Activated CD4-positive, alpha-beta T cell treated with anti-CD3 and anti-CD28 coated beads, Interleukin-10, Interleukin-2, amounts not matched to agents 100 ng/mL and 50 ng/mL, durations not matched to agents 16 hours and 8 hours (primary cell): Measurements from ENCODE around the gene BBOX1.
"Not testable (repeated sequence)": the region's sequence is repeated elsewhere in the genome, so short reads cannot be mapped to it uniquely, and the experiment has no call there.

Experiments
- DNase-seq: peaks from one replicate; pipeline ENCODE4 v3.0.0-alpha.2; 2020

The BBOX1 gene

DNA sequence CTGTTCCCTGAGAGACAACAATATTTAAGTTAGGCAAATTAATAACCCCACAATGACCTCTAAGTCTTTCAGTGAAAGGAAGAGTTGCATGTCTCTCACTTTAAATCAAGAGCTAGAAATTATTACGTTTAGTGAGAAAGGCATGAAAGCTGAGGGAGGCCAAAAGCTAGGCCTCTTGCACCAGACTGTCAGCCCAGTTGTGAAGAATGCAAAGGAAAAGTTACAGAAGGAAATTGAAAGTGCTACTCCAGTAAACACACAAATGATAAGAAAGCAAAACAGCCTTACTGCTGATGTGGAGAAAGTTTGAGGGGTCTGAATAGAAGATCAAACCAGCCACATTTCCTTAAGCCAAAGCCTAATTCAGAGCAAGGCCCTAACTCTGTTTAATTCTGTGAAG is 45.0 kb downstream of the BBOX1 start:
- no peak for DNase-seq

DNA sequence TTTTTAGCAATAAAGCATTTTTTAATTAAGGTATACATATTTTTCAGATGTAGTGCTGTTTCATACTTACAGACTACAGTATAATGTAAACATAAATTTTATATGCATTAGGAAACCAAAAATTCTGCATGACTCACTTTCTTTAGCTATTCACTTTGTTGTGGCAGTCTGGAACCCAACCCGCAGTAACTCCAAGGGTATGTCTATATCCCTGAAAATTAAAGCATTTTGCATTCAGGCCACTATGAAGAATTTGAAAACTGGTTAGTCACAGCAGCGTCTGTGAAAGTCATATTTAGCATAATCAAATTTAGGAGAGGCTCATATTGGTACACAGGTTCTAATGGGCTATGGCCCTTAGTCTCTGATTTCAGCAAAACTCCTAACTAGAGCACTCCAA is 46.8 kb downstream of the BBOX1 start:
- no peak for DNase-seq

DNA sequence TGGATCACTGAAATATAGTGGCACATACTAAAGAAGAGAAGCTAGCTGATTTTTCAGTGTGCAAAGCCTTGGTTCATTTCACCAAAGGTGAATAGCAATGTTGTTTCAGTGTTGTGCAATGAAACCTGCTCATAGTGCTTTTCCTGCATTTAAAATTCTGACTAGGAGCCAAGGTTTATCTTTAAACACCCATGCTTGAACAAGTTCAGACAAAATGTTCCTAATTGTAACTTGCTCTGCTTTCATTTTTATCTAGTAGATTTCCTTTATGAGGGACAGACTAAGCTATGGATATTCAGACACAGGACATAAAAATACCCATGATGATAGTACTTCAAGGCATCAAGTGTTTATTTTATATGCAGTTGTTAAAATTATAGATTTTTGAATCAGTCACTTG is 47.7 kb downstream of the BBOX1 start:
- DNase-seq, result no peak

DNA sequence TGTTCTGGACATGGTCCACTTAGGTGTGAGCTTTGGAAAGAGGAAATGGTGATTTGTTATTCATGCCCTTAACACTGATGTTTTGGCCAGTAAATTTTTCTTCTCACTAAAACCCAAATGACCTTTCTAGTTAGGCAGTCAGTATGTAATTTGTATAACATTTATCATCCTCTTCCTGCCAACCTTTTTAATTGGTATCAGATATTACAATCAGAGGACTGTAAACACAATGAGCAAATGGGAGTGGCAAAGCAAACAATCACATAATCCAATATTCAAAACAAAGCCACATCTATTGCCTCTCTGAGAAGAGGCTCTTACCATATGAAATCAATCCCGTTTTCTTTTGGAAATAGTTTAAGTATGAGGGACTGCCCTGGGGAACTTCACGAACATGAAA is 49.1 kb downstream of the BBOX1 start:
- DNase-seq, result no peak

DNA sequence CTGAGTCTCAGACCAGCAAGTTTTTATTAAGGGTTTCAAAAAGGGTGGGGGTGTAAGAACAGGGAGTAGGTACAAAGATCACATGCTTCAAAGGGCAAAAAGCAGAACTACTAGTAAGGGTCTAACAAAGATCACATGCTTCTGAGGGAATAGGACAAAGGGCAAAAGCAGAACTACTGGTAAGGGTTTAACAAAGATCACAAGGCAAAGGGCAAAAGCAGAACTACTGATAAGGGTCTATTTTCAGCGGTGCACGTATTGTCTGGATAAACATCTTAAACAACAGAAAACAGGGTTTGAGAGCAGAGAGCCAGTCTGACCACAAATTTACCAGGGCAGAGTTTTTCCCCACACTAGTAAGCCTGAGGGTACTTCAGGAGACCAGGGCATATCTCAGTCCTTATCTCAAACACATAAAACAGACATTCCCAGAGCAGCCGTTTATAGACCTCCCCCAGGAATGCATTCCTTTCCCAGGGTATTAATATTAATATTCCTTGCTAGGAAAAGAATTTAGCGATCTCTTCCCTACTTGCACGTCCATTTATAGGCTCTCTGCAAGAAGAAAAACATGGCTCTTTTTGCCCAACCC is 49.8 kb downstream of the BBOX1 start:
- not testable (repeated sequence) for DNase-seq

DNA sequence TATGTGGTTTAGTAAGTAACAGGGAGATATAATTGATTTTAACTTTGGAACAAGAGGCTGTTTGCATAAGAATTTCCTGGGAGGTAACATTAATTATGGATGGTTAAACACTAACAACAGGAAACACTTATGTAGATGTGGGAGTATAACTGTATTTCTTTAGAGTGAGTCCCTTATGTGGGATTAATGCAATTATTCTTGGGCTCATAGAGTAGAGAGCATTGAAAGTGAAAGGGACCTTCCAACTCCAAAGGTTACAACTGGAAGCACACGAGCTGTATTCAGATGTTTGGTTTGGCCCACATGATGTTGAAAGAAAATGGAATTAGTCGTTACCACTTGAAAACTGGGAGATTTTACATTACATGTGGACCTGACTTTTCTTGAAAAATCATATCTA is 53.5 kb downstream of the BBOX1 start:
- no peak for DNase-seq

DNA sequence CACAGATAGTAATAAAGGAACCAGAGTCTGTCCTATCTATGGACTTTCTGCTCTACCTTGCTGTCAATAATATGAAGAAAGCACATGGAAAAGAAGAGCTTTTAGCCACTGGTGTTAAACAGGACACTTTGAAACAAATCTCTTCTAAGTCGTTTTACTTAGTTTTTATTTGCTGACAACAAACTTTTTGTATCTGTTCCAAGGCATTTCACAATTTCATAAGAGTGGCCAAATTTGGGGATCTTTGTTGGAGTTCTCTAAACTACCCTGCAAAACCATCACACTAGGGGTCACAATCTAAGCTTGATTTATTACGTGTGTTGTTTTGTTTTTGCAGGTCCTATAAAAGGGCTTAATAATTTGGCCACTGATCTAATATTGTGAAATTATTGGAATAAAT is 54.4 kb downstream of the BBOX1 start:
- DNase-seq, result no peak

DNA sequence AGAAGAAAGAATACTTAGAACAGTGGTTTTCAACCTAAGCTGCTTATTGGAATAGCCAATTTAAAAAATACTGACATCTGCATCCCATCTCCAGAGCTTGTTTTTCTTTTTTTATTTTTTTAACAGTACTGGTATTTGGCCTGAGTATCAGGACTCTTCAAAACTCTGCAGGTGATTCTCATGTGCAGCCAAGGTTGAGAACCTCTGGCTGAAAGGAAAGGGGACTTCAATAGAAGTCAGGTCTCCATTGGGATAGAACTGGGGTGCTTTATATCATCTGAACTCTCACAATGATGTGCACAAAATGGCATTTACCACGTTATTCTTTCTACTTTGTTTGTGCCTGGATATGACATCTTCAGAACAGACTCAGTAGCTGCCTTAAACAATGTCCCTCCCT is 55.3 kb downstream of the BBOX1 start:
- no peak for DNase-seq

DNA sequence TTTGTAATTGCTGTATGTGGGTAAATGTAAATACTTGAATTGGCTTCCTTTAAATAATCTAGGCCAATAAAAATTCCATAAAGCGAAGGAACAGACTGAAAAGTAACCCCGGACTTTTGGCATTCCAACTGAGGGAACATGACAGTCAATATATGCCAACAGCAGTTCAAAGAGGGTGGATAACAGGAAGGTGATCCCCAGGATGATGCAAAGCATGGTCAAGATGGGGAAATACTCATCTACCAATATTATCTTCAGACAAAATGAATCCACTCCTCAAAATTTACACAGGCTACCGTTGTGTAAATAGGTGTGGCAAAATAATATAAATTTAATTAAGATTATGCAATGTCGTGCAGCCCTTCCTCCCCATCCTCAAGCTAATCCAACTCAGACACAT is 56.9 kb downstream of the BBOX1 start:
- DNase-seq, result no peak

DNA sequence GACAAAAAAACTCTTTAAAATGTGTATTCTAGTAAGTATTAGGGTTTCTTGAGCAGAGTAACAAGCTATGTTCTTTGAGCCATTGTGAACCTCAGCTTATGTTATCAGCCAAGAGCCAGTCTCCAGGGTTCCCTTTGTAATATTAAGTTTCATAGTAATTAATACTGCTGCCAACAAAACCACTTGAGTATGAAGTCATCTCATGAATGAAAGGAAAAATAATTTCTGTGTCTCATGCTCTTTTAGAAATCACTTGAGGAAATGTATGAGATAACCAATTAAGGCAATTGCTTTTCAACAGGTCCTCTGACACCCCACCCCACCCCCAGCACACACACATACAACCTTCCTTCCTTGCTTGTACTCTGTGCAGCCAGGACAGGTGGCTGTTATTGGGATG is 59.9 kb downstream of the BBOX1 start:
- DNase-seq, result no peak

DNA sequence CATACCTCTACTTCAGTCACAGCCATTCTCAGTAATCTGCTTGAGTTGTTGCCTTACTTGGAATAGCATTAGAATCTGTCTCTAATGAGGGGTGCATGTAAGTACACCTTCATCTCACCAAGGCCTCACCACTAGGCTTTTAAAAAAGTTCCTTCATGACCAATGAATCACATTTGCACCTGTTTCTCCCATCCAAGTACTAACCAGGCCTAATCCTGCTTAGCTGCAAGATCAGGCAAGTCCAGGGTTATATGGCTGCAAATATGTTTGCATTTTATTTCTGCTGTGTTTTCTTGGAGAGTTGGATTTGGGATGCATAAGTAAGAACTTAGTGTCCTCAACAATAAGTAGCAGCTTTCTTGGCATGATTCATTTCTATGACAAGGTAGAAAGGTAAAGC is 66.9 kb downstream of the BBOX1 start:
- DNase-seq, result no peak

DNA sequence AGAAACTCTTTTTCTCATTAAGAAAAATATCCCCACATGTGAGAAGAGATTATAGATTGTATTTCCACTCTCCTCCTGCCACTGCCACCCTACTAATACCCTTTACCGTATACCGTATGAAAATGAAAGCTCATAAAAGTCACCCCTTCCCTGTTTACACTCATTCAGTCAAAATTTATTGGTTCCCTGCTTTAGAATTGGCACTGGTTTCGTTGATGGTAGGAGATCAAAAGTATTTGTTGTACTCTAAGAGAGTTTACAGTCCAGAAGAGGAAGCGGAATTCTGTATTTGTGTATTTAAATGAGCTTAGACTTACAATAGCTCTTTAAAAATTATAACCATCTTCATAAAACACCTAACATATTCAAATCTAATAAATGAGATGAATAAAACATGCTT is 68.2 kb downstream of the BBOX1 start:
- DNase-seq, result no peak

DNA sequence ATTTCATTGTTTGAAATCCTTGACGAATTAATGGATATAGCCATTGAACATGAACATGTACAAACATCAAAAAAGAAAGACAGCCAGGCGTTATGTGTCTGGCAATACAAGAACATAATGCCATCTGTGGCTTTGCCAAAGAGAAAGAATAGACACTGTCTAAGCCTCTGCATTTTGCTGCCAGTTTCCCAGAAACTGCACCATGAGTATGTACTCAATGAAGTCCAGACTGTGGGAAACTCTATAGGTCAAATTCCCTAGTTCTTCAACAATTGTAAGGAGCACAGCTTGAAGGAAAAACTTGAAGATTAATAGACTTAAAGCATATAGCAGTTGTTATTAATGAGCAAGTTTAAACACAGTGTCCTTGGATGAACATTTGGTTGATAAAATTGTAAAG is 71.3 kb downstream of the BBOX1 start:
- no peak for DNase-seq

DNA sequence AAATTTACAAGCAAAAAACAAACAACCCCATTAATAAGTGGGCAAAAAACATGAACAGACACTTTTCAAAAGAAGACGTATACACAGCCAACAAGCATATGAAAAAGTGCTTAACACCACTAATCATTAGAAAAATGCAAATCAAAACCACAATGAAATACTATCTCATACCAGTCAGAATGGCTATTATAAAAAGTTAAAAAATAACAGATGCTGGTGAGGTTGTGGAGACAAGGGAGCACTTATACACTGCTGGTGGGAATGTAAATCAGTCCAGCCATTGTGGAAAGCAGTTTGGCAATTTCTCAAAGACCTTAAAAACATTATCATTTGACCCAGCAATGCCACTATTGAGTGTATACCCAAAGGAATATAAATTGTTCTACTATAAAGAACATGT is 72.3 kb downstream of the BBOX1 start:
- DNase-seq, result no peak

DNA sequence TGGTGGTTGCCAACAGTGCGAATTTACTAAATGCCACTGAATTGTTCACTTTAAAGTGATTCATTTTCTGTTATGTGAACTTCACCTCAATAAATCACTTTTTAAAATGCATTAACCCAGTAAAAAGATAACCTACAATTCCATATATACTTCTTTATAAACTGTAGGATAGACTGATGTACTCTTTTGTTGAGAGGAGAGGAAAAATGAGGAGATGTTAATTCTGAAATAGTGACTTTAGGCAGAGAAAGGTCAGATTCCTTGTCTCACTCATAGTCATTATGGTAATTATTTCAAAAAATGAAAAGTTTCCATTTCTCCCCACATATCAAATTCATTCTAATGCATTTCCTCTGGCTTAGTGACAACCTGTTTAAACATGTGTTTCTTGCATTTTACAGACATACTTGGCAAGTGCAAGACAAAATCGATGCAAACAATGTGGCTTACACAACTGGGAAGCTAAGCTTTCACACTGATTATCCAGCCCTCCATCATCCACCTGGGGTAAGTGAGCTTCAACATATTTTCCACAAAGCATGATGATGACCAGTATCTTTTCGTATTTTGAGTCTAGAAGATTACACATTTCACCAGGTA is 74.5 kb downstream of the BBOX1 start:
- no peak for DNase-seq

DNA sequence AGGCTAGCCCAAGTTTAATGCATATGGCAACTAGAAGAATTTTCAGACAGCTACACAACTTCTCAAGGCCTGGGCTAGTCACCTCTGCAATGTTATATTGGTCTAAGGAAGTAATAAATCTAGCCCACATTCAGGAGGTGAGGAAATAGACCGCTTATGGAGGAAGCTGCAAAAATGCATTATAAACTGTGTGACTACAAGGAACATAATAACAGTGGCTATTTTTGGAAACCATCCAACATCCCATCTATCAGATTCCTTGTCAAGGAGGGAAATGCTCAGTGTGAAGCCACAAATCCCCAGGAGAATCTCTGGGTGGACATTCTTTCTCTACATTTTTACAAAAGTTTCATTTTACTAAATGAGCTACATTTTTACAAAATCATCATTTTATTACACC is 76.1 kb downstream of the BBOX1 start:
- DNase-seq, result no peak

DNA sequence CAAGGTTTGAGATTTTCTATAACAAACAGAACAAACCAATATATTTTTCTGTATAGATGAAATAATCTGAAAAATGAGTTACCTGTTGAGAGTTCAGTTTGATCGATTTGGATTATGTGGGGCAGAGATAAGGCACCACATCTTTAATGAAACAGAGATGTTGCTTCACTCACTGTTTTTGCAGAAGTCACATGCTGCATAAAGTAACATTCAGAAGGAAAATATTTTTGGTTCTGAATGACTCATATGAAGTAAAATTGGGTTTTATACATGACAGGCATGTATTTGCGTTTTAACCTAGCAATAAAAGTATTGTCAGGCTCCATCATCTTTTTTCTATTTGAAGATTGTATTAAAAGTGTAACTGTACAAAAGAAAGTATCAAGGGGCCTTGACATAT is 77.8 kb downstream of the BBOX1 start:
- no peak for DNase-seq

DNA sequence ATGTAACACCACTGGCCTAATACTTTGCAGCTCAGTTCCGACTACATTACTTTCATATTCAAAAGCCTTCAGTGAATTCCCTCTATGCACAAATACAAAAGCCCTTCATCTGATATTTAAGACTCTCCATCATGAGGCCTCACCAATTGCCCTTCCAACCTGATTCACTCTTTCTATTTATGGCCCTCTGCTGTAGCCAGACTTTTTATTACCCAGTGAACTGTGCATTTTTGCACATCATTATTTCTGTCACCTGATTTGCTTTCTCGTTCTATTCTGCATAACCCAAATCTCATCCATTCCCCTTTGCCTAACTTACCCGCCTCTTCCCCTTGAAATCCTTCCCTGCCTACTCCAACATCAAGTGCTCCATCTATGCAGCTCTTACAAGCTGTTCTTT is 78.3 kb downstream of the BBOX1 start:
- no peak for DNase-seq

DNA sequence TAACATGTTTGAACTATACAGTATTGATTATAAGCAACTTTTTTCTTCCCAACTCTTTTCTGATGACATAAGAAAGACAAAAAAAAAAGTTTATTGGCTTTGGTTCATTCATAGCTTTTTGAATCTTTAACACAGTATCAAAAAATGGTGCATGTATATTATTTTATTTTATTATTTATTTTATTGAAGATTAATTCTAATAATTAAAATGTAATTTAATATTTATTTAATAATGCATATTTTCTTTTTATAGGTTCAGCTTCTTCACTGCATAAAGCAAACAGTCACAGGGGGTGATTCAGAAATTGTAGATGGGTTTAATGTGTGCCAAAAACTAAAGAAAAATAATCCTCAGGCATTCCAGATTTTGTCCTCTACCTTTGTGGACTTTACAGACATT is 78.8 kb downstream of the BBOX1 start:
- no peak for DNase-seq

DNA sequence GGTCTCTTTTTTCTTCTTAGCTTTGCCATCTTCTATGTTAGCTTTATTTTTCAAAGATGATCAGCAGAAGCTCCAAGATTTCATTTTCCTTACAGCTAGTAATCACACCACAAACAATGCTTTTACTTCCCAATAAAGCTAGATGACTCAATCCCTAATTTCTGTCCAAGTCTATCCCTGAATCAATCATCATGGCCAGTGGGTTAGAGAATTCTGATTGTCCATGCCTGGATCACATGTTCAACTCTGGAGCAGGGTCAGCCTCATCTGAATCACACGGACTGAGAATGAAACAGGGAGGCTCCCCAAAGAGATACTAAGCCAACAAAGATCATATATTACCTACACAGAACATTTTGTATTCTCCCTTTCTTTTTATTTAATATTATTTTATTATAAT is 79.6 kb downstream of the BBOX1 start:
- DNase-seq, result no peak

DNA sequence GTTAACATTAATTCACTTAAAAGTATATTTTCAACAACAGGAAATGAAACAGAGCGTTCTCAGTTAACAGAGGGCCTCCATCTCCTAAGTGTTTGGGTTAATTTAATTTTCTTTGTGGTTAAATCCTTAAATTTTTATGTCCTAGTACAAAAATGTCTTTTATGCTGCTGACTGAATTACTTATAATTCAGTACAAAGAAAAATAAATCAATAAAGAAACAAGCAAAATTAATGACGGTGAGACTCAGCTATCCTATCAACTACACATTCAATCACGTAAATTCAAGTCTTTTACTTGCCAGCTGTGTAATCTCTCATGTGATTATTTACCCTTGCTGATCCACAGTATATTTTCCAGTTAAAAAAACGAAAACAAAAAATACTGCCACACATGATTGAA is 81.4 kb downstream of the BBOX1 start:
- DNase-seq, result no peak

DNA sequence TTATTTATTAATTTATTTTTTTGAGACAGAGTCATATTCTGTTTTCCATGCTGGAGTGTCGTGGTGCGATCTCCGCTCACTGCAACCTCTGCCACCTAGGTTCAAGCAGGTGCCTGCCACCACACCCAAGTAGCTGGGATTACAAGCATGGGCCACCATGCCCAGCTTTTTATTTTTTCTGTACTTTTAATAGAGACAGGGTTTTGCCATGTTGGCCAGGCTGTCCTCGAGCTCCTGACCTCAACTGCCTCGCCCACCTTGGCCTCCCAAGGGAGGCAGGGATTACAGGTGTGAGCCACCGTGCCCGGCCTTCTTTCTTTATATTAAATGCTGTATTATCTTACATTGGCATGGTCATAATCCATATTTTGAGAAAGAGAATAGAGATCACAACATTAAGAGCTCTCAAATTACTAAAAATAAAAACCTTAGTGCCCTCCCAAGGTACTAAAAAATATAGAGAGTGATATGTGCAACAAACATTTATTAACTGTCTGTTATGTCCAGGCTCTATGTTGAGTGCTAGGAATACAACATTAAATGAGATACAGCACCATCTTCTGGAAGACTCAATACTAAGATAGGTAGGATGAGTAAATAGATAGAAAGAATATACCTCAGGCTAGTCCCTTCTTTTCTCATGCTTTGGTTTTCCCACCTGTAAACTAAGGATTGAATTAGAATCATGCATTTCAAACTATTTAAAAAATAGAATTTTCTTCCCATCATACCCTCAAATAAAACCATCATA is 84.1 kb downstream of the BBOX1 start:
- DNase-seq, result no peak

DNA sequence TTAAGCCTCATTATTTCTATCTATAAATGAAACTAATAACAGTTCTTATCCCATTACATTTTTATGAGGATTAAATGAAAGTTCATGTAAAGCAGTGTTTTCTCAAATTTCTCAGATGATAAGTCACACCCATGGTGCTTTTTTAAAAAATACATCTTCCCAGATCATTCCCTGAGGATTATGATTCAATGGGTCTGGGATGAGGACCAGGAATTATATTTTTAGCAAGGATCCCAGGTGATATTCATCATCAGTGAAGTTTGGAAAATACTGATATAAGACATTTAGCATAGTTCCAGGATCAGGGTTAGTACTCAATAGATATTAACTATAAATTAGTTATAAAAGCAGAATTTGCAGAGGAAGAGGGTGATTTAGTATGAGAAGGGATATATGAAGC is 89.1 kb downstream of the BBOX1 start:
- no peak for DNase-seq

DNA sequence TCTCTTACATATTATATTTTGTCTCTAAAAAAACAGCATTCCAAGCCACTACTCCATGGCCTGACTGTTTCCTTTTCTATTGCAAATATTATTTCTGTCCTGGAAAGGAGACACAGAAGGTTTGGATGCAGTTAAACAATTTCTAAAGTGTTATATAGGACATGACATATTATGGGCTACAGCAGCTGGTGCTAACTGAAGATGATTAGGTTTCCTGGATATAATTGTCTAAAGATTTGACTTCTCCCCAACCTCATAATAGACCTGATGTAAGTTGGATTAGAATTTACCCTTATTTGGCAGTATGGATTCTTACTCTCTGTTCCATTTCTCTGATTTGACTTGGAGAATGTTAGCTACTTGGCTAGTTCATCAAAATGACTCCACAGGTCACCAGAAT is 90.2 kb downstream of the BBOX1 start:
- DNase-seq, result no peak

DNA sequence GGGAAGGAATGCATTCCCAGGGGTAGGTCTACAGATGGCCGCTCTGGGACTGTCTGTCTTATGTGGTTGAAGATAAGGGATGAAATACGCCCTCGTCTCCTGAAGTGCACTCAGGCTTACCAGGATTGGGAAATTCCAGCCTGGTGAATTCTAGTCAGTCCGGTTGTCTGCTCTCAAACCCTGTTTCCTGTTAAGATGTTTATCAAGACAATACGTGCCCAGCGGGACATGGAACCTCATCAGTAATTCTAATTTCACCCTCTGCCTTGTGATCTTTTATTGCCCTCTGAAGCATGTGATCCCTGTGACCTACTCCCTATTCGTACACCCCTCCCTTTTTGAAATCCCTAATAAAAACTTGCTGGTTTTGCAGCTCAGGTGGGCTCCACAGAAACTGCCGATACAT is 95.3 kb downstream of the BBOX1 start:
- DNase-seq, result not testable (repeated sequence)
